H1 (cell line): Measurements from ENCODE around the gene OBSL1. TPM values are rescaled to one million over a fixed set of nuclear protein-coding genes. Genes with fewer than 3 reads are reported as not detected.

Experiments
- CTCF ChIA-PET: fragments of 300-600 bp; sonication (Branson Sonifier 250); formaldehyde crosslinking; loops from one replicate; lab custom pipeline; 2021; ENCODE audit not compliant: partially characterized antibody; lab: Charles Lee
- POLR2A ChIA-PET: fragments of 300-600 bp; sonication (Branson Sonifier 250); formaldehyde crosslinking; loops from one replicate; lab custom pipeline; 2021; ENCODE audit warnings: inconsistent platforms; ENCODE audit not compliant: partially characterized antibody; lab: Charles Lee
- DNase-seq, 2 experiments: peaks; one replicate each; pipeline versions ENCODE4 v3.0.0 to v3.0.0-alpha.2; 2010 to 2022; ENCODE audit warnings: low spot score in 2 of 2, low read depth in 1 of 2, mixed read lengths in 1 of 2
- FAIRE-seq: peaks from 2 replicates; lab custom pipeline; 2011; peaks lifted over from hg19 to GRCh38; lab: Jason Lieb, UNC
- H2AFZ ChIP-seq: 2 replicates; pipeline ENCODE4 v1.8.1; 2012; ENCODE audit warnings: low read length, inconsistent platforms
- H2AK5ac ChIP-seq: 2 replicates; pipeline ENCODE4 v1.6.1; 2013; ENCODE audit warnings: low read depth, low read length
- H2BK120ac ChIP-seq: replicated peaks from 2 replicates; pipeline ENCODE3; 2013; ENCODE audit warnings: low read depth, low read length, inconsistent platforms
- H2BK12ac ChIP-seq: 2 replicates; pipeline ENCODE4 v1.6.1; 2013; ENCODE audit warnings: low read depth, low read length
- H2BK15ac ChIP-seq: 2 replicates; pipeline ENCODE4 v1.6.1; 2013; ENCODE audit warnings: low read length
- H2BK20ac ChIP-seq: 2 replicates; pipeline ENCODE4 v1.6.1; 2013; ENCODE audit warnings: low read length
- H2BK5ac ChIP-seq: 2 replicates; pipeline ENCODE4 v1.6.1; 2013; ENCODE audit warnings: low read depth, low read length
- H3K14ac ChIP-seq: 2 replicates; pipeline ENCODE4 v1.6.1; 2013; ENCODE audit warnings: inconsistent platforms; ENCODE audit not compliant: insufficient read length
- H3K18ac ChIP-seq: 2 replicates; pipeline ENCODE4 v1.6.1; 2013; ENCODE audit warnings: low read length; ENCODE audit errors: extremely low read depth
- H3K23ac ChIP-seq: 2 replicates; pipeline ENCODE4 v1.6.1; 2013; ENCODE audit warnings: inconsistent platforms; ENCODE audit not compliant: insufficient read length
- H3K23me2 ChIP-seq: 2 replicates; pipeline ENCODE4 v1.6.1; 2013; ENCODE audit warnings: low read depth, low read length
- H3K27ac ChIP-seq: 2 replicates; pipeline ENCODE4 v1.6.1; 2011; ENCODE audit warnings: low read depth, low read length, inconsistent platforms
- H3K27me3 ChIP-seq, 4 experiments: replicated peaks in 1 of 4; 1 replicate in 1 of 4; 2 replicates in 3 of 4; pipeline versions ENCODE4 v1.6.1 to v1.8.1; 2011 to 2013; ENCODE audit warnings: low read length in 3 of 4, mild to moderate bottlenecking in 3 of 4, inconsistent platforms in 2 of 4, mixed read lengths in 2 of 4, moderate library complexity in 1 of 4; ENCODE audit not compliant: control insufficient read depth in 3 of 4, insufficient read depth in 3 of 4; ENCODE audit errors: extremely low read depth in 1 of 4
- H3K36me3 ChIP-seq, 4 experiments: 2 replicates each; pipeline versions ENCODE4 v1.6.1 to v1.8.1; 2011 to 2013; ENCODE audit warnings: mild to moderate bottlenecking in 4 of 4, low read length in 3 of 4, moderate library complexity in 2 of 4, control low read depth in 1 of 4, inconsistent platforms in 1 of 4; ENCODE audit not compliant: insufficient read depth in 4 of 4, control insufficient read depth in 2 of 4
- H3K4ac ChIP-seq: replicated peaks from 2 replicates; pipeline ENCODE3; 2013; ENCODE audit warnings: low read length, low read depth, mixed read lengths, inconsistent platforms; ENCODE audit not compliant: insufficient read length
- H3K4me1 ChIP-seq, 4 experiments: replicated peaks in 1 of 4; 1 replicate in 1 of 4; 2 replicates in 3 of 4; pipeline versions ENCODE4 v1.6.1 to v1.8.1; 2011 to 2013; ENCODE audit warnings: low read length in 3 of 4, inconsistent platforms in 2 of 4, mixed read lengths in 1 of 4; ENCODE audit not compliant: insufficient read depth in 4 of 4, control insufficient read depth in 3 of 4
- H3K4me2 ChIP-seq, 2 experiments: 2 replicates each; pipeline versions ENCODE4 v1.6.1 to v1.8.1; 2011 to 2013; ENCODE audit warnings: low read depth in 2 of 2, low read length in 2 of 2, control low read depth in 1 of 2, inconsistent platforms in 1 of 2, mild to moderate bottlenecking in 1 of 2; ENCODE audit not compliant: insufficient read depth in 1 of 2
- H3K4me3 ChIP-seq, 4 experiments: fragments of 200-600, 300-600 bp in 1 of 4; sonication (generic), shearing (Covaris generic), sonication (Bioruptor Twin) in 1 of 4; 2 replicates each; pipeline versions ENCODE4 v1.5.1 to v1.8.1; 2011 to 2016; ENCODE audit warnings: low read length in 4 of 4, low read depth in 3 of 4, control low read depth in 2 of 4, inconsistent platforms in 2 of 4, mild to moderate bottlenecking in 2 of 4, mixed read lengths in 1 of 4, moderate library complexity in 1 of 4; ENCODE audit not compliant: insufficient read depth in 2 of 4; ENCODE audit errors: extremely low read depth in 1 of 4
- H3K56ac ChIP-seq: replicated peaks from 2 replicates; pipeline ENCODE3; 2013; ENCODE audit warnings: low read depth, mild to moderate bottlenecking, mixed read lengths, low read length, inconsistent platforms; ENCODE audit not compliant: insufficient read length
- H3K79me1 ChIP-seq: 2 replicates; pipeline ENCODE4 v1.6.1; 2013; ENCODE audit warnings: low read depth, low read length, control low read depth
- H3K79me2 ChIP-seq, 2 experiments: 2 replicates each; pipeline versions ENCODE4 v1.6.1 to v1.8.1; 2012 to 2013; ENCODE audit warnings: low read length in 2 of 2, mild to moderate bottlenecking in 2 of 2, inconsistent platforms in 1 of 2; ENCODE audit not compliant: insufficient read depth in 2 of 2, control insufficient read depth in 1 of 2
- H3K9ac ChIP-seq, 4 experiments: replicated peaks in 1 of 4; 1 replicate in 1 of 4; 2 replicates in 3 of 4; pipeline versions ENCODE4 v1.6.1 to v1.8.1; 2011 to 2013; ENCODE audit warnings: low read depth in 3 of 4, low read length in 3 of 4, control low read depth in 2 of 4, mild to moderate bottlenecking in 2 of 4, moderate library complexity in 2 of 4, inconsistent platforms in 1 of 4; ENCODE audit errors: extremely low read depth in 1 of 4
- H3K9me3 ChIP-seq, 2 experiments: 2 replicates each; pipeline versions ENCODE4 v1.6.1 to v1.8.1; 2012 to 2013; ENCODE audit warnings: mild to moderate bottlenecking in 2 of 2, moderate library complexity in 2 of 2, control low read depth in 1 of 2, inconsistent platforms in 1 of 2, low read depth in 1 of 2, low read length in 1 of 2, mixed read lengths in 1 of 2; ENCODE audit not compliant: insufficient read depth in 2 of 2
- H4K20me1 ChIP-seq, 2 experiments: replicated peaks in 1 of 2; 2 replicates each; pipeline versions ENCODE3 to v1.8.1; 2011 to 2013; ENCODE audit warnings: inconsistent platforms in 2 of 2, low read length in 2 of 2, mild to moderate bottlenecking in 1 of 2; ENCODE audit not compliant: insufficient read depth in 2 of 2, control insufficient read depth in 1 of 2
- H4K5ac ChIP-seq: 2 replicates; pipeline ENCODE4 v1.6.1; 2013; ENCODE audit warnings: low read length, low read depth, mixed read lengths, inconsistent platforms; ENCODE audit not compliant: insufficient read length
- H4K8ac ChIP-seq: 2 replicates; pipeline ENCODE4 v1.8.0; 2013; ENCODE audit warnings: mild to moderate bottlenecking, moderate library complexity, low read length, inconsistent platforms; ENCODE audit not compliant: insufficient read depth; ENCODE audit errors: extremely low read depth
- H4K91ac ChIP-seq: replicated peaks from 2 replicates; pipeline ENCODE3; 2013; ENCODE audit warnings: low read length, mixed read lengths, inconsistent platforms; ENCODE audit not compliant: insufficient read length
- EZH2 ChIP-seq: fragments of 200-600 bp; sonication (generic); IDR thresholded peaks from 2 replicates; pipeline ENCODE4 v1.7.1; 2012; ENCODE audit warnings: low read depth, mild to moderate bottlenecking, moderate library complexity, low read length, inconsistent platforms; ENCODE audit not compliant: severe bottlenecking
- HDAC2 ChIP-seq, 2 experiments: fragments of 300-600 bp in 1 of 2; sonication (generic) in 1 of 2; IDR thresholded peaks; 2 replicates each; pipeline ENCODE4 v1.6.1; 2011 to 2012; ENCODE audit warnings: low read depth in 2 of 2, low read length in 2 of 2, mild to moderate bottlenecking in 2 of 2, moderate library complexity in 2 of 2, borderline replicate concordance in 1 of 2, inconsistent platforms in 1 of 2
- HDAC6 ChIP-seq: IDR thresholded peaks from one replicate; pipeline ENCODE4 v1.7.1; 2012; ENCODE audit warnings: low read depth, mild to moderate bottlenecking, inconsistent platforms, low read length, moderate library complexity
- JUND ChIP-seq: IDR thresholded peaks from 2 replicates; pipeline ENCODE4 v1.6.1; 2011; ENCODE audit warnings: mild to moderate bottlenecking, improper control_type of control experiment, low read length
- RNF2 ChIP-seq: fragments of 200-900, 300-1000 bp; sonication (generic); IDR thresholded peaks from 2 replicates; pipeline ENCODE4 v1.7.1; 2016; ENCODE audit warnings: borderline replicate concordance, low read depth, mild to moderate bottlenecking, antibody characterized with exemption, low read length; ENCODE audit not compliant: poor library complexity, severe bottlenecking; ENCODE audit errors: missing control alignments
- TBP ChIP-seq: IDR thresholded peaks from 2 replicates; pipeline ENCODE4 v1.6.1; 2011; ENCODE audit warnings: low read depth, low read length, improper control_type of control experiment
- TCF12 ChIP-seq: IDR thresholded peaks from 2 replicates; pipeline ENCODE4 v1.6.1; 2011; ENCODE audit warnings: low read depth, mild to moderate bottlenecking, low read length
- TEAD4 ChIP-seq: IDR thresholded peaks from 2 replicates; pipeline ENCODE4 v1.6.1; 2012; ENCODE audit warnings: low read depth, low read length, inconsistent platforms, mixed read lengths
- ZNF274 ChIP-seq: IDR thresholded peaks from 2 replicates; pipeline ENCODE4 v1.7.0; 2012; ENCODE audit warnings: low read length, borderline replicate concordance; ENCODE audit errors: extremely low read depth
- WGBS, 2 experiments: shearing (Covaris generic) in 1 of 2; methylation state at CpG; one replicate each; pipeline versions ENCODE4 v1.1.6 to v1.1.7; 2013 to 2015; ENCODE audit warnings: low lambda C conversion rate in 2 of 2, mixed read lengths in 2 of 2, inconsistent platforms in 1 of 2, low coverage in 1 of 2, missing lambda C conversion rate in 1 of 2; ENCODE audit not compliant: insufficient replicate concordance in 2 of 2, insufficient coverage in 1 of 2, insufficient read length in 1 of 2; ENCODE audit errors: extremely low coverage in 1 of 2, missing lambda C conversion rate in 1 of 2; 5-methylcytosine and 5-hydroxymethylcytosine counted together
- polyA plus RNA-seq, 7 experiments: library from polyadenylated mRNA; depleted of rRNA in 3 of 7; stranded (reverse) in 5 of 7; unstranded in 2 of 7; fragments of >200 nt in 5 of 7; fragments of 200-250 nt in 2 of 7; gene quantifications; 1 replicate in 5 of 7; 2 replicates in 1 of 7; 4 replicates in 1 of 7; pipeline versions ENCODE4 v1.2.1 to v1.2.3, GENCODE V29; 2011 to 2013; ENCODE audit warnings: missing spikeins in 2 of 7, mixed read lengths in 2 of 7
- total RNA-seq: library from RNA; stranded (reverse); fragmentation: NEBNext Ultra II Directional; extraction: Animal tissue kit (Norgen Biotek cat#: 25700); gene quantifications from 2 replicates; pipeline ENCODE4 v1.2.1, GENCODE V29; 2021
- TF ChIP-seq, protein P1 (sequence below): IDR thresholded peaks from 2 replicates; pipeline ENCODE4 v1.6.1; 2011; ENCODE audit warnings: low read depth, mild to moderate bottlenecking, low read length; ENCODE audit not compliant: insufficient read depth
- TF ChIP-seq, protein P2 (sequence below): IDR thresholded peaks from 2 replicates; pipeline ENCODE4 v1.6.1; 2011; ENCODE audit warnings: low read length, improper control_type of control experiment

Gene OBSL1
- total and polyA plus RNA-seq, 2 of the 8 experiments (the other 6 are each of a cell fraction or from before 2014, with no cell fraction given), result 116 to 127 TPM

DNA sequence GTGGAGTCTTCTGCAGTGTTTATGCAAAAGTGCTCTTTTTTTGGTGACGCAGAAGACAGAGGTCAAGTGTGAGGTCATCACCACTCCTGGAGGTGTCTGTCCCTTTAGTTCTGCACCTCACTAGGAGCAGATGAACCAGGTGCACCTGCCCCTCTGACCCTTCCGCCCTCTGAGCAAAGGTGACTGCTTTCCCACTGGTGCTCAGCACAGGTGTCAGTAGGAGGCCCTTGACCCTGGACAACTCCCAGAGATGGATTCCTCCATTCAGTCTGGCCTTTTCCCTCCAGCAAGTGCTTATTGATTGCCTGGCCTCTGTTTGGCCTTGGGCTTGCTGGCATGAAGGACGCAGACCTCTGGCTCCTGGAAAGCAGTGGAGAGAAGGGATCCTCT lies 47.4 kb upstream of the OBSL1 start:
- 87% methylated on average over 3 of the region's 3 CpGs; no CpG with 5 or more reads in 1 of the 2 experiments for WGBS, 2 experiments
- Histone ChIP-seq H3K4me1 (no peaks in the 10 kb centered on the region), H2AK5ac (0 out of 2 replicates have a peak overlapping the region, but pooled peaks have one; percentile 42), H4K20me1 (no peaks in the 10 kb centered on the region), H4K91ac (no peak overlapping the region), H4K8ac (peak overlapping the region; percentile 29; the same call in 1 of the 2 replicates), H3K23me2 (no peaks in the 10 kb centered on the region), H3K23ac (no peak overlapping the region), H3K27me3 (no peaks in the 10 kb centered on the region), H3K79me1 (no peaks in the 10 kb centered on the region), H2BK15ac (no peak overlapping the region), H3K4ac (no peak overlapping the region), H3K79me2 (no peaks in the 10 kb centered on the region), H2AFZ (no peak overlapping the region), H3K14ac (no peak overlapping the region), H3K27ac (no peak overlapping the region), H3K9me3 (no peaks in the 10 kb centered on the region), H2BK20ac (no peak overlapping the region), H3K36me3 (peaks cover 0 to 6% (median 0%) of the 10 kb centered on the region in 4 experiments; a peak in 3 of 8 replicates), H4K5ac (no peak overlapping the region), H3K4me2 (no peak overlapping the region), H3K4me3 (no peak overlapping the region), H2BK5ac (no peak overlapping the region), H3K56ac (no peak overlapping the region), H2BK12ac (no peak overlapping the region; the same call in 1 of the 2 replicates), H3K9ac (no peak overlapping the region), H3K18ac (no peak overlapping the region), H2BK120ac (no peak overlapping the region)
- ChIA-PET CTCF (interaction anchor here (0.6 to 18.7 kb wide), 23 partner anchors 8 to 458 kb away, joined by 3 to 356 read pairs (median 4); partner anchors contain the start of genes ASIC4, CHPF, NHEJ1 and SLC4A3), POLR2A (no interaction called here)
- FAIRE-seq (no peak), DNase-seq (no peak)
- TF ChIP-seq JUND, result no peak
- TF ChIP-seq ZNF274, result no peak
- TF ChIP-seq TEAD4, result no peak
- no peak for TF ChIP-seq TCF12
- no peak for TF ChIP-seq HDAC2 (IDR thresholded peaks at IDR 0.05; ENCODE audit: borderline replicate concordance in 1 of 2, low read depth in 2 of 2, low read length in 2 of 2)
- TF ChIP-seq HDAC6, result no peak
- TF ChIP-seq, protein P1, sequence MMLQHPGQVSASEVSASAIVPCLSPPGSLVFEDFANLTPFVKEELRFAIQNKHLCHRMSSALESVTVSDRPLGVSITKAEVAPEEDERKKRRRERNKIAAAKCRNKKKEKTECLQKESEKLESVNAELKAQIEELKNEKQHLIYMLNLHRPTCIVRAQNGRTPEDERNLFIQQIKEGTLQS, result no peak
- TF ChIP-seq TBP, result no peak
- no peak for TF ChIP-seq EZH2
- TF ChIP-seq RNF2, result no peak
- TF ChIP-seq, protein P2, sequence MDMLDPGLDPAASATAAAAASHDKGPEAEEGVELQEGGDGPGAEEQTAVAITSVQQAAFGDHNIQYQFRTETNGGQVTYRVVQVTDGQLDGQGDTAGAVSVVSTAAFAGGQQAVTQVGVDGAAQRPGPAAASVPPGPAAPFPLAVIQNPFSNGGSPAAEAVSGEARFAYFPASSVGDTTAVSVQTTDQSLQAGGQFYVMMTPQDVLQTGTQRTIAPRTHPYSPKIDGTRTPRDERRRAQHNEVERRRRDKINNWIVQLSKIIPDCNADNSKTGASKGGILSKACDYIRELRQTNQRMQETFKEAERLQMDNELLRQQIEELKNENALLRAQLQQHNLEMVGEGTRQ, result no peak
